Activated naive CD4-positive, alpha-beta T cell treated with anti-CD3 and anti-CD28 coated beads, Interleukin-2, amount 50 U/mL, for 72 hours (primary cell): ENCODE results near the gene KCNH3. TPM values are rescaled to one million over a fixed set of nuclear protein-coding genes. Genes with fewer than 3 reads are reported as not detected.
A peak's percentile ranks its signal among the peaks of the same experiment; 100 is the strongest.

Experiments
- ATAC-seq, 2 donors: fragments of 150-1000 bp; cut with Tn5 transposase; 2 replicates each; pipeline ENCODE4 v1.10.0; 2021; ENCODE audit warnings: mild to moderate bottlenecking in 2 of 2, moderate library complexity in 2 of 2
- DNase-seq, 2 donors: peaks; one replicate each; pipeline ENCODE4 v3.0.0; 2021 to 2022; ENCODE audit warnings: low spot score in 2 of 2
- H3K27ac Mint-ChIP-seq, 2 donors: one replicate each; pipeline ENCODE4 v1.8.0; 2022; ENCODE audit warnings: mild to moderate bottlenecking in 2 of 2, mixed read lengths in 2 of 2
- H3K36me3 Mint-ChIP-seq, 2 donors: one replicate each; pipeline ENCODE4 v1.8.0; 2022; ENCODE audit warnings: mixed read lengths in 2 of 2
- H3K9me3 Mint-ChIP-seq, 2 donors: one replicate each; pipeline ENCODE4 v1.8.0; 2022; ENCODE audit warnings: mixed read lengths in 2 of 2
- total RNA-seq, 2 donors: library from RNA; stranded (reverse); gene quantifications; one replicate each; pipeline ENCODE4 v1.2.3, GENCODE V29; 2022

KCNH3 gene
- total RNA-seq, 2 donors from 2014 or later: 0.39 to 6.3 TPM

GRCh38 chr12:49539406-49540228, 787 bp downstream of the KCNH3 start:
- no peak overlapping the region for H3K27ac Mint-ChIP-seq
- no peak for DNase-seq
- H3K9me3 Mint-ChIP-seq: no peaks in the 10 kb centered on the region
- H3K36me3 Mint-ChIP-seq: no peaks in the 10 kb centered on the region
- ATAC-seq: no peak

- Mint-ChIP-seq H3K9me3 (no peaks in the 10 kb centered on the region), H3K27ac (no peak overlapping the region), H3K36me3 (no peaks in the 10 kb centered on the region)
- no peak for DNase-seq
- no peak for ATAC-seq
Observed at GRCh38 chr12:49540229-49541139, 1.7 kb downstream of the KCNH3 start.

GRCh38 chr12:49541140-49541861, 2.5 kb downstream of the KCNH3 start:
- H3K9me3 Mint-ChIP-seq: no peaks in the 10 kb centered on the region
- DNase-seq (no peak), ATAC-seq (no peak)
- no peaks in the 10 kb centered on the region for H3K36me3 Mint-ChIP-seq
- no peak overlapping the region for H3K27ac Mint-ChIP-seq

GRCh38 chr12:49541911-49542505, 3.2 kb downstream of the KCNH3 start:
- no peak for ATAC-seq
- no peaks in the 10 kb centered on the region for H3K36me3 Mint-ChIP-seq
- H3K9me3 Mint-ChIP-seq: no peaks in the 10 kb centered on the region
- H3K27ac Mint-ChIP-seq: peak overlapping the region in 1 of 2 donors; percentile 14
- DNase-seq: no peak

GRCh38 chr12:49542592-49543160, 3.8 kb downstream of the KCNH3 start:
- ATAC-seq (no peak), DNase-seq (no peak)
- no peaks in the 10 kb centered on the region for H3K9me3 Mint-ChIP-seq
- H3K36me3 Mint-ChIP-seq: no peaks in the 10 kb centered on the region
- H3K27ac Mint-ChIP-seq: no peak overlapping the region

GRCh38 chr12:49543221-49543913, 4.5 kb downstream of the KCNH3 start:
- no peak overlapping the region for H3K27ac Mint-ChIP-seq
- DNase-seq (no peak), ATAC-seq (no peak)

GRCh38 chr12:49543914-49544815, 5.3 kb downstream of the KCNH3 start:
- Mint-ChIP-seq H3K9me3 (no peaks in the 10 kb centered on the region), H3K36me3 (no peaks in the 10 kb centered on the region), H3K27ac (no peak overlapping the region)
- no peak for ATAC-seq
- no peak for DNase-seq

More at GRCh38 chr12:49543221-49543913, 4.5 kb downstream of the KCNH3 start:
- Mint-ChIP-seq H3K9me3 (no peaks in the 10 kb centered on the region), H3K36me3 (no peaks in the 10 kb centered on the region)

- Mint-ChIP-seq H3K36me3 (no peaks in the 10 kb centered on the region), H3K27ac (no peak overlapping the region), H3K9me3 (no peaks in the 10 kb centered on the region)
- ATAC-seq (no peak), DNase-seq (no peak)
Observed at GRCh38 chr12:49545815-49546214, 7.0 kb downstream of the KCNH3 start.

- Mint-ChIP-seq H3K9me3 (no peaks in the 10 kb centered on the region), H3K27ac (no peak overlapping the region), H3K36me3 (no peaks in the 10 kb centered on the region)
- ATAC-seq (no peak), DNase-seq (no peak)
Observed at GRCh38 chr12:49546481-49546880, 7.7 kb downstream of the KCNH3 start.

GRCh38 chr12:49547090-49547690, 8.4 kb downstream of the KCNH3 start:
- no peak for DNase-seq
- no peak for ATAC-seq
- Mint-ChIP-seq H3K36me3 (no peaks in the 10 kb centered on the region), H3K27ac (no peak overlapping the region), H3K9me3 (no peaks in the 10 kb centered on the region)

- DNase-seq: no peak
- H3K36me3 Mint-ChIP-seq: no peaks in the 10 kb centered on the region
- H3K9me3 Mint-ChIP-seq: no peaks in the 10 kb centered on the region
- peak overlapping the region in 1 of 2 donors; percentile 62 for H3K27ac Mint-ChIP-seq
- ATAC-seq: peak in 1 of 2 donors; percentile 49
Observed at GRCh38 chr12:49548481-49548821, 9.6 kb downstream of the KCNH3 start.

- Mint-ChIP-seq H3K9me3 (no peaks in the 10 kb centered on the region), H3K36me3 (no peaks in the 10 kb centered on the region), H3K27ac (peak overlapping the region in 1 of 2 donors; percentile 62)
- DNase-seq (peak in 1 of 2 donors; percentile 52), ATAC-seq (peak; percentile 55 to 68)
Observed at GRCh38 chr12:49548822-49549648, 10.2 kb downstream of the KCNH3 start.

GRCh38 chr12:49549735-49550692, 11.2 kb downstream of the KCNH3 start:
- no peaks in the 10 kb centered on the region for H3K9me3 Mint-ChIP-seq
- no peak overlapping the region for H3K27ac Mint-ChIP-seq
- no peak for DNase-seq
- no peaks in the 10 kb centered on the region for H3K36me3 Mint-ChIP-seq
- ATAC-seq: no peak
